H1 (cell line): Measurements from ENCODE around the gene SHROOM3. TPM values are rescaled to one million over a fixed set of nuclear protein-coding genes. Genes with fewer than 3 reads are reported as not detected.

Experiments used
- CTCF ChIA-PET: fragments of 300-600 bp; sonication (Branson Sonifier 250); formaldehyde crosslinking; loops from one replicate; lab custom pipeline; 2021; ENCODE audit not compliant: partially characterized antibody; lab: Charles Lee
- POLR2A ChIA-PET: fragments of 300-600 bp; sonication (Branson Sonifier 250); formaldehyde crosslinking; loops from one replicate; lab custom pipeline; 2021; ENCODE audit warnings: inconsistent platforms; ENCODE audit not compliant: partially characterized antibody; lab: Charles Lee
- DNase-seq, 2 experiments: peaks; one replicate each; pipeline versions ENCODE4 v3.0.0 to v3.0.0-alpha.2; 2010 to 2022; ENCODE audit warnings: low spot score in 2 of 2, low read depth in 1 of 2, mixed read lengths in 1 of 2
- FAIRE-seq: peaks from 2 replicates; lab custom pipeline; 2011; peaks lifted over from hg19 to GRCh38; lab: Jason Lieb, UNC
- H2AFZ ChIP-seq: 2 replicates; pipeline ENCODE4 v1.8.1; 2012; ENCODE audit warnings: low read length, inconsistent platforms
- H2AK5ac ChIP-seq: 2 replicates; pipeline ENCODE4 v1.6.1; 2013; ENCODE audit warnings: low read depth, low read length
- H2BK120ac ChIP-seq: replicated peaks from 2 replicates; pipeline ENCODE3; 2013; ENCODE audit warnings: low read depth, low read length, inconsistent platforms
- H2BK12ac ChIP-seq: 2 replicates; pipeline ENCODE4 v1.6.1; 2013; ENCODE audit warnings: low read depth, low read length
- H2BK15ac ChIP-seq: 2 replicates; pipeline ENCODE4 v1.6.1; 2013; ENCODE audit warnings: low read length
- H2BK20ac ChIP-seq: 2 replicates; pipeline ENCODE4 v1.6.1; 2013; ENCODE audit warnings: low read length
- H2BK5ac ChIP-seq: 2 replicates; pipeline ENCODE4 v1.6.1; 2013; ENCODE audit warnings: low read depth, low read length
- H3K14ac ChIP-seq: 2 replicates; pipeline ENCODE4 v1.6.1; 2013; ENCODE audit warnings: inconsistent platforms; ENCODE audit not compliant: insufficient read length
- H3K18ac ChIP-seq: 2 replicates; pipeline ENCODE4 v1.6.1; 2013; ENCODE audit warnings: low read length; ENCODE audit errors: extremely low read depth
- H3K23ac ChIP-seq: 2 replicates; pipeline ENCODE4 v1.6.1; 2013; ENCODE audit warnings: inconsistent platforms; ENCODE audit not compliant: insufficient read length
- H3K23me2 ChIP-seq: 2 replicates; pipeline ENCODE4 v1.6.1; 2013; ENCODE audit warnings: low read depth, low read length
- H3K27ac ChIP-seq: 2 replicates; pipeline ENCODE4 v1.6.1; 2011; ENCODE audit warnings: low read depth, low read length, inconsistent platforms
- H3K27me3 ChIP-seq, 4 experiments: replicated peaks in 1 of 4; 1 replicate in 1 of 4; 2 replicates in 3 of 4; pipeline versions ENCODE4 v1.6.1 to v1.8.1; 2011 to 2013; ENCODE audit warnings: low read length in 3 of 4, mild to moderate bottlenecking in 3 of 4, inconsistent platforms in 2 of 4, mixed read lengths in 2 of 4, moderate library complexity in 1 of 4; ENCODE audit not compliant: control insufficient read depth in 3 of 4, insufficient read depth in 3 of 4; ENCODE audit errors: extremely low read depth in 1 of 4
- H3K36me3 ChIP-seq, 4 experiments: 2 replicates each; pipeline versions ENCODE4 v1.6.1 to v1.8.1; 2011 to 2013; ENCODE audit warnings: mild to moderate bottlenecking in 4 of 4, low read length in 3 of 4, moderate library complexity in 2 of 4, control low read depth in 1 of 4, inconsistent platforms in 1 of 4; ENCODE audit not compliant: insufficient read depth in 4 of 4, control insufficient read depth in 2 of 4
- H3K4ac ChIP-seq: replicated peaks from 2 replicates; pipeline ENCODE3; 2013; ENCODE audit warnings: low read length, low read depth, mixed read lengths, inconsistent platforms; ENCODE audit not compliant: insufficient read length
- H3K4me1 ChIP-seq, 4 experiments: replicated peaks in 1 of 4; 1 replicate in 1 of 4; 2 replicates in 3 of 4; pipeline versions ENCODE4 v1.6.1 to v1.8.1; 2011 to 2013; ENCODE audit warnings: low read length in 3 of 4, inconsistent platforms in 2 of 4, mixed read lengths in 1 of 4; ENCODE audit not compliant: insufficient read depth in 4 of 4, control insufficient read depth in 3 of 4
- H3K4me2 ChIP-seq, 2 experiments: 2 replicates each; pipeline versions ENCODE4 v1.6.1 to v1.8.1; 2011 to 2013; ENCODE audit warnings: low read depth in 2 of 2, low read length in 2 of 2, control low read depth in 1 of 2, inconsistent platforms in 1 of 2, mild to moderate bottlenecking in 1 of 2; ENCODE audit not compliant: insufficient read depth in 1 of 2
- H3K4me3 ChIP-seq, 4 experiments: fragments of 200-600, 300-600 bp in 1 of 4; sonication (generic), shearing (Covaris generic), sonication (Bioruptor Twin) in 1 of 4; 2 replicates each; pipeline versions ENCODE4 v1.5.1 to v1.8.1; 2011 to 2016; ENCODE audit warnings: low read length in 4 of 4, low read depth in 3 of 4, control low read depth in 2 of 4, inconsistent platforms in 2 of 4, mild to moderate bottlenecking in 2 of 4, mixed read lengths in 1 of 4, moderate library complexity in 1 of 4; ENCODE audit not compliant: insufficient read depth in 2 of 4; ENCODE audit errors: extremely low read depth in 1 of 4
- H3K56ac ChIP-seq: replicated peaks from 2 replicates; pipeline ENCODE3; 2013; ENCODE audit warnings: low read depth, mild to moderate bottlenecking, mixed read lengths, low read length, inconsistent platforms; ENCODE audit not compliant: insufficient read length
- H3K79me1 ChIP-seq: 2 replicates; pipeline ENCODE4 v1.6.1; 2013; ENCODE audit warnings: low read depth, low read length, control low read depth
- H3K79me2 ChIP-seq, 2 experiments: 2 replicates each; pipeline versions ENCODE4 v1.6.1 to v1.8.1; 2012 to 2013; ENCODE audit warnings: low read length in 2 of 2, mild to moderate bottlenecking in 2 of 2, inconsistent platforms in 1 of 2; ENCODE audit not compliant: insufficient read depth in 2 of 2, control insufficient read depth in 1 of 2
- H3K9ac ChIP-seq, 4 experiments: replicated peaks in 1 of 4; 1 replicate in 1 of 4; 2 replicates in 3 of 4; pipeline versions ENCODE4 v1.6.1 to v1.8.1; 2011 to 2013; ENCODE audit warnings: low read depth in 3 of 4, low read length in 3 of 4, control low read depth in 2 of 4, mild to moderate bottlenecking in 2 of 4, moderate library complexity in 2 of 4, inconsistent platforms in 1 of 4; ENCODE audit errors: extremely low read depth in 1 of 4
- H3K9me3 ChIP-seq, 2 experiments: 2 replicates each; pipeline versions ENCODE4 v1.6.1 to v1.8.1; 2012 to 2013; ENCODE audit warnings: mild to moderate bottlenecking in 2 of 2, moderate library complexity in 2 of 2, control low read depth in 1 of 2, inconsistent platforms in 1 of 2, low read depth in 1 of 2, low read length in 1 of 2, mixed read lengths in 1 of 2; ENCODE audit not compliant: insufficient read depth in 2 of 2
- H4K20me1 ChIP-seq, 2 experiments: replicated peaks in 1 of 2; 2 replicates each; pipeline versions ENCODE3 to v1.8.1; 2011 to 2013; ENCODE audit warnings: inconsistent platforms in 2 of 2, low read length in 2 of 2, mild to moderate bottlenecking in 1 of 2; ENCODE audit not compliant: insufficient read depth in 2 of 2, control insufficient read depth in 1 of 2
- H4K5ac ChIP-seq: 2 replicates; pipeline ENCODE4 v1.6.1; 2013; ENCODE audit warnings: low read length, low read depth, mixed read lengths, inconsistent platforms; ENCODE audit not compliant: insufficient read length
- H4K8ac ChIP-seq: 2 replicates; pipeline ENCODE4 v1.8.0; 2013; ENCODE audit warnings: mild to moderate bottlenecking, moderate library complexity, low read length, inconsistent platforms; ENCODE audit not compliant: insufficient read depth; ENCODE audit errors: extremely low read depth
- H4K91ac ChIP-seq: replicated peaks from 2 replicates; pipeline ENCODE3; 2013; ENCODE audit warnings: low read length, mixed read lengths, inconsistent platforms; ENCODE audit not compliant: insufficient read length
- ATF2 ChIP-seq: IDR thresholded peaks from 2 replicates; pipeline ENCODE4 v1.6.1; 2012; ENCODE audit warnings: low read length, inconsistent platforms
- ATF3 ChIP-seq: IDR thresholded peaks from 2 replicates; pipeline ENCODE4 v1.6.1; 2011; ENCODE audit warnings: low read depth, mild to moderate bottlenecking, low read length; ENCODE audit not compliant: insufficient read depth
- CTCF ChIP-seq, 3 experiments: IDR thresholded peaks; 1 replicate in 2 of 3; 2 replicates in 1 of 3; pipeline versions ENCODE4 v1.5.1 to v1.6.1; 2011; ENCODE audit warnings: low read length in 3 of 3, mild to moderate bottlenecking in 3 of 3, inconsistent platforms in 2 of 3, low read depth in 1 of 3, moderate library complexity in 1 of 3; ENCODE audit not compliant: insufficient read depth in 1 of 3; ENCODE audit errors: control extremely low read depth in 1 of 3
- JUND ChIP-seq: IDR thresholded peaks from 2 replicates; pipeline ENCODE4 v1.6.1; 2011; ENCODE audit warnings: mild to moderate bottlenecking, improper control_type of control experiment, low read length
- MAX ChIP-seq: IDR thresholded peaks from 2 replicates; pipeline ENCODE4 v1.6.1; 2012; ENCODE audit warnings: inconsistent platforms
- RAD21 ChIP-seq, 2 experiments: IDR thresholded peaks in 1 of 2; conservative IDR thresholded peaks in 1 of 2; 2 replicates each; pipeline ENCODE4 v1.6.1; 2011; ENCODE audit warnings: low read depth in 2 of 2, low read length in 2 of 2, improper control_type of control experiment in 1 of 2, inconsistent platforms in 1 of 2, mild to moderate bottlenecking in 1 of 2, moderate library complexity in 1 of 2
- TBP ChIP-seq: IDR thresholded peaks from 2 replicates; pipeline ENCODE4 v1.6.1; 2011; ENCODE audit warnings: low read depth, low read length, improper control_type of control experiment
- WGBS, 2 experiments: shearing (Covaris generic) in 1 of 2; methylation state at CpG; one replicate each; pipeline versions ENCODE4 v1.1.6 to v1.1.7; 2013 to 2015; ENCODE audit warnings: low lambda C conversion rate in 2 of 2, mixed read lengths in 2 of 2, inconsistent platforms in 1 of 2, low coverage in 1 of 2, missing lambda C conversion rate in 1 of 2; ENCODE audit not compliant: insufficient replicate concordance in 2 of 2, insufficient coverage in 1 of 2, insufficient read length in 1 of 2; ENCODE audit errors: extremely low coverage in 1 of 2, missing lambda C conversion rate in 1 of 2; 5-methylcytosine and 5-hydroxymethylcytosine counted together
- polyA plus RNA-seq, 7 experiments: library from polyadenylated mRNA; depleted of rRNA in 3 of 7; stranded (reverse) in 5 of 7; unstranded in 2 of 7; fragments of >200 nt in 5 of 7; fragments of 200-250 nt in 2 of 7; gene quantifications; 1 replicate in 5 of 7; 2 replicates in 1 of 7; 4 replicates in 1 of 7; pipeline versions ENCODE4 v1.2.1 to v1.2.3, GENCODE V29; 2011 to 2013; ENCODE audit warnings: missing spikeins in 2 of 7, mixed read lengths in 2 of 7
- total RNA-seq: library from RNA; stranded (reverse); fragmentation: NEBNext Ultra II Directional; extraction: Animal tissue kit (Norgen Biotek cat#: 25700); gene quantifications from 2 replicates; pipeline ENCODE4 v1.2.1, GENCODE V29; 2021

The SHROOM3 gene
- total and polyA plus RNA-seq, 2 of the 8 experiments (the other 6 are each of a cell fraction or from before 2014, with no cell fraction given) = 15.8 to 34.0 TPM

- H2BK20ac ChIP-seq = no peak overlapping the region
- WGBS, 2 experiments = 89% methylated on average over 5 of the region's 5 CpGs; no CpG with 5 or more reads in 1 of the 2 experiments
- H3K9me3 ChIP-seq = no peaks in the 10 kb centered on the region
- H2AFZ ChIP-seq = no peak overlapping the region
- H4K91ac ChIP-seq = no peak overlapping the region
- H3K23me2 ChIP-seq = no peaks in the 10 kb centered on the region; the same call in 1 of the 2 replicates
- CTCF ChIA-PET = interaction anchor here (0.7 to 1.3 kb wide), 4 partner anchors 9 to 196 kb away, joined by 3 to 4 read pairs (median 3); no protein-coding TSS in a partner anchor
- no peak overlapping the region for H2BK12ac ChIP-seq
- DNase-seq = no peak
- H4K8ac ChIP-seq = no peak overlapping the region
- H3K56ac ChIP-seq = no peak overlapping the region
- no peak overlapping the region for H3K14ac ChIP-seq
- no peak overlapping the region for H3K9ac ChIP-seq
- H2AK5ac ChIP-seq = no peak overlapping the region
- H3K23ac ChIP-seq = no peak overlapping the region
- no peak overlapping the region for H2BK15ac ChIP-seq
- no peaks in the 10 kb centered on the region for H4K20me1 ChIP-seq
- no peak overlapping the region for H3K4ac ChIP-seq
- no peaks in the 10 kb centered on the region for H3K27me3 ChIP-seq
- H4K5ac ChIP-seq = no peak overlapping the region
- H3K4me3 ChIP-seq = no peak overlapping the region
- no peaks in the 10 kb centered on the region; a peak in 1 of 4 replicates for H3K79me2 ChIP-seq
- peaks cover 0 to 6% (median under 1%) of the 10 kb centered on the region in 4 experiments; a peak in 2 of 7 replicates for H3K4me1 ChIP-seq
- H3K27ac ChIP-seq = no peak overlapping the region
- FAIRE-seq = no peak
- H2BK5ac ChIP-seq = no peak overlapping the region
- H3K79me1 ChIP-seq = no peaks in the 10 kb centered on the region
- no peak overlapping the region for H3K18ac ChIP-seq
- H2BK120ac ChIP-seq = no peak overlapping the region
- POLR2A ChIA-PET = no interaction called here
- H3K36me3 ChIP-seq = no peaks in the 10 kb centered on the region
- no peak overlapping the region for H3K4me2 ChIP-seq
- no peak for TF ChIP-seq RAD21 (IDR thresholded peaks at IDR 0.05 in 1 of 2, conservative IDR thresholded peaks at IDR 0.05 in 1 of 2; ENCODE audit: low read depth in 2 of 2, low read length in 2 of 2)
- no peak for TF ChIP-seq CTCF (IDR thresholded peaks at IDR 0.05; ENCODE audit: control extremely low read depth in 1 of 3, insufficient read depth in 1 of 3, low read depth in 1 of 3, low read length in 3 of 3)
- no peak for TF ChIP-seq MAX
- no peak for TF ChIP-seq ATF2
- TF ChIP-seq TBP = no peak
- no peak for TF ChIP-seq JUND
- no peak for TF ChIP-seq ATF3
Observed at GRCh38 chr4:76597423-76597979, 162.5 kb downstream of the SHROOM3 start.
